ENCODE results near the gene FAU.
A peak's percentile ranks its signal among the peaks of the same experiment; 100 is the strongest.

The FAU gene

DNA sequence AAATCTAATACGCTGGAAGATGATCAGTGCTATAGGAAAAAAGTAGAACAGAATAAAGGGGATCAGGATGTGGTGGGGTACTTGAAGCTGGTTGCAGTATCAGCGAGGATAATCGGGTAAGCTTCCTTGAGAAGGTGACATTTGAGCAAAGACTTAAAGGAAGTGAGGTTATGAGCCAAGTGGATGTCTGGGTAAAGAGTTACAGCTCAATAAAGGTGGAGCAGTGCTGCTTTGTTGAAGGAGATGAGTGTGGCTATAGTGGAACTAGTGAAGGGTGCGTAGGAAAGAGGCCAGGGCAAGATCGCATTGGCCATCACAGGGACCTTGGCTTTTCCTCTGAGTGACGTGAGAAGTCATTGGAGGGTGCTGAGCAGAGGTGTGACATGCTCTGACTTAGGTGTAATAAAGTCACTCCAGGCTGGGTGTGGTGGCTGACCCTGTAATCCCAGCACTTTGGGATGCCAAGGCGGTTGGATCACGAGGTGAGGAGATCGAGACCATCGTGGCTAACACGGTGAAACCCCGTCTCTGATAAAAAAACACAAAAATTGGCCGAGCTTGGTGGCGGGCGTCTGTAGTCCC, 14.7 kb upstream of the FAU start:
- DNase-seq (ENCODE audit: extremely low read depth in 1 of 2, low read depth in 1 of 2): no peak

DNA sequence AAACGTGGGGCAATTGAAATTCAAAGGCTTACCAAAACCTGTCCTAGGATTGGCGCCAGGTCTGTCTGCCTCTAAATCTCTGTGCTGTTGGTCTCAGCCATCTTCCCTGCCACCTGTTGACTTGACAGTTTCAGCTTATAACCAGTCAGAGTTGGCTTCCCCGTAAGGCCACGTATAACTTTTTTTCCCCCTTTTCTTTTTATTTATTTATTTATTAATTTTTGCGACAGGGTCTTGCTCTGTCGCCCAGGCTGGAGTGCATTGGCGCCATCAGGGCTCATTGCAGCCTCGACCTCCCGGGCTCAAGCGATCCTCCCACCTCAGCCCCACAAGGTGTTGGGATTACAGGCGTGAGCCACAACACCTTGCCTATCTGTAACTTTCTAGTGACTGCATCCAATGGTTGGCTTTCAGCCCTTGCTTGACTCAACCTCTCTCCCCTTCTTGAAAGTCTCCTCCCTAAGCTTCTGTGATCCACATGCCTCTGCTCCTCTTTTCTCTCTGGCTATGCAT, 13.8 kb upstream of the FAU start:
- DNase-seq (ENCODE audit: extremely low read depth in 1 of 2, low read depth in 1 of 2): no peak

DNA sequence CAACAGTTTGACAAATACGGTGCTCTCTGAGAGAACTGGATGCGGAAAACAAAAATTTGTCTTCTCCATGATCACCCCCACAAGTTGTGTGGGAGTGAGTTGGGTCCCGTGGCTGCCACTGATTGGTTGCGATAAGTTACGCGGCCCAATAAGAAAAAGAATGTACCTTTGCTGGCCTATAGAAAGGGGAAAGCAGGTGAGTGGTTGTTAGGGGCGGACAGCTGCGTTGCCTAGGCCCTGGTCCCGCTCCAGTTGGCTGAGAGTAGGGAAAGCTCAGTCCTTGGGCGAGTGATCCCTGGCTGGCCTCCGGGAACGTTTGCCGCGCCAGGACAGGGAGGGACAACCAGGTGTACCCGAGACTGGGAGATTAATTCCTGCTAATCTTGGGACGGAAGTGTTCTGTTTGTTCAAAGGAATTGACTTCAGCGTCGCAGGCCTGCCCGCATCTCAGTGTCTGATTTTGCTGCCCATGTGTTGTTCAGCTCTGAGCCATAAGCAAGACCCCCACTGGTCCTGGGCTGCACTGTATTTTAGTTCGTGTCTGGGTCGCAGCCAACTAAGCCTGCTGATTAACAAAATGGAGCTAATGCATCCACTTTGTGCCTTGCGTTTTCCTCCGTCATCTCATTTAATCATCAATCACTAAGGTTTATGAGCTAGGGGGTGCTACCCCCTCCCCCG, 13.2 kb upstream of the FAU start:
- DNase-seq (ENCODE audit: extremely low read depth in 1 of 2, low read depth in 1 of 2): peak in 1 of 2 donors; percentile 78

DNA sequence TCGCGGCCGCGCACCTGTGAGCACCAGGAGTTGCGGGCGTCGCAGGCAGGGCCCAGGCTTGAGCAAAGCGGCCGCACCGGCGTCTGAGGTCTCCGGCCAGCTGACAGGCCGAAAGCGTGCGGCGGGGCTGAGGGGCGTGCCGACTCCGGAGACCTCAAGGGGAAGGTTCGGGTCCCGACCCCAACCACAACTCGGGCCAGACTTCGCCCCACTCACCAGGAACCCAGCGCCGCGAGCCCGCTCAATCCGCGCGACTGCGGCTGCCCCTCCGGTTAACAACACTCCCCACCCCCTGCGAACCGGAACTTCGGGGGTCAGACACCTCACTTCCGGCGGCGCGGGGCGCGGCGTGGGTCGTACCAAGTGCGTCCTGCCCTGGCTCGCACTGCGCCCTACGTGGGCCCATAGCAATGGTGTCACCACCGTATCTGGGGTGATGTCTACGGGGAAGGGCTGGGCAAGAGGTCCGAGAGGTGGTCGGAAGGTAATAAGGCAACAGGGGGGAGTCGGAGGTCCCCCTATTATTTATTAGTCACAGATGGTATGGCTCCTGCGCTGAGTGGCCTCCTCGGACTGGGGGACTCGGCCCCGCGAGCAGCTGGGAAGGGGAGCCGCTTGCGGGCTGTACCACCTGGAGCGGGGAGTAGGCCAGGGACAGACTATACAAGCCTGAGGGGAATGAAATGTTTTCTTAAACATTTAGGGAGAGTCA, 12.5 kb upstream of the FAU start, which contains the start of gene SYVN1:
TSS of gene SYVN1 (minus strand) at position 280 of the 712 bp plus-strand sequence. CDS start 918 bp downstream, outside the sequence.
- DNase-seq (ENCODE audit: extremely low read depth in 1 of 2, low read depth in 1 of 2): peak; percentile 82

DNA sequence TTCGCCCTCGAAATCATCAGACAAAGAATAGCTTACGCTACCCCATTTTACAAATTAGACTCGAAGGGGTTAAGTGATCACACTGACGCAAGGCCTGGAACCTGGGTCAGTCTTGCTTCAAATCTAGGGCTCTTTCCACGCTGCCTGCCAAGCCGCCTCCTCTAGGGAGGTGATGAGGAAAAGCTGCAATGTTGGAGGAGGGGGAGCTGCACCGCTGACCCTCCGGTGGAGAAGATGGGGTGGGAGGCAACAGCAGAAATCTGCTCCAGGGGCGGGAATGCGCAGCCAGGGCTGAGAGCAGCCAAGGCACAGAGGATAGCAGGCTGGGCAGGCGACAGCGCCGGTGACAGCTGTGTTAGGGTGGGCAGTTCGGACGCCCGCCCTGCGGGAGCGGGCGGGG, 11.8 kb upstream of the FAU start:
- DNase-seq (ENCODE audit: extremely low read depth in 1 of 2, low read depth in 1 of 2): no peak

DNA sequence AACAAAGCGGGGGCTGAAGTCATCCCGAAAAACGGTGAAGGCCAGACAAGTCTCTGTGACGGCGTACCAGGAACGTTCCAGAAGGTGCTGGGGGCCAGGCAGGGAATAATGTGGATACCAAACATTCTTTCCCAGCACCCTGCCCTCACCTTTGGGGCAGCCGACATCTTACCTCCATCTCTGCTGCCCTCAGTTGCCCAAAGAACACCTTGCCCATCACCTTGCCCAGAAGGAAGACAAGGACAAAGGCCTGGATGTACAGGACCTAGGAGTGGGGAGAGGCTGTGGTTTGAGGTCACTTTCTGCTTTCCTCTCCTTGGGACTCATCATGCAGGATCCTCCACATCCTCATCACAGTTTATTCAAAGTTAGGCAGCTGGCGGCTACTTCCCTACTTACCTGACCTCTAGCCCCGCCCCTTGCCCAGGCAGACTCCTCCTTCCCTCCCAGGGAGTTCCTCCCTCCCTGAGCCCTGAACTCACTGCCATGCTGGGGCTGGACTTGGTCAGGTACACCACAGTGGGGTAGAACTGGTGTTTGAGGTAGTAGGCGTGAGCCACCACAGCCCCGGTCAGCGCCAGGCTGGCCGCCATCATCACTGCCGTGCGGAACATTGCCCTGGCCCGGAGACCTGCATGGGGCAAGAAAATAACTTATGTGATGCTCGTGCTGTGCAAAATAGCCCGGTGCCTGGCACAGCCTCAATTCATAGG, 11.2 kb upstream of the FAU start:
- DNase-seq (ENCODE audit: extremely low read depth in 1 of 2, low read depth in 1 of 2): peak in 1 of 2 donors; percentile 62

DNA sequence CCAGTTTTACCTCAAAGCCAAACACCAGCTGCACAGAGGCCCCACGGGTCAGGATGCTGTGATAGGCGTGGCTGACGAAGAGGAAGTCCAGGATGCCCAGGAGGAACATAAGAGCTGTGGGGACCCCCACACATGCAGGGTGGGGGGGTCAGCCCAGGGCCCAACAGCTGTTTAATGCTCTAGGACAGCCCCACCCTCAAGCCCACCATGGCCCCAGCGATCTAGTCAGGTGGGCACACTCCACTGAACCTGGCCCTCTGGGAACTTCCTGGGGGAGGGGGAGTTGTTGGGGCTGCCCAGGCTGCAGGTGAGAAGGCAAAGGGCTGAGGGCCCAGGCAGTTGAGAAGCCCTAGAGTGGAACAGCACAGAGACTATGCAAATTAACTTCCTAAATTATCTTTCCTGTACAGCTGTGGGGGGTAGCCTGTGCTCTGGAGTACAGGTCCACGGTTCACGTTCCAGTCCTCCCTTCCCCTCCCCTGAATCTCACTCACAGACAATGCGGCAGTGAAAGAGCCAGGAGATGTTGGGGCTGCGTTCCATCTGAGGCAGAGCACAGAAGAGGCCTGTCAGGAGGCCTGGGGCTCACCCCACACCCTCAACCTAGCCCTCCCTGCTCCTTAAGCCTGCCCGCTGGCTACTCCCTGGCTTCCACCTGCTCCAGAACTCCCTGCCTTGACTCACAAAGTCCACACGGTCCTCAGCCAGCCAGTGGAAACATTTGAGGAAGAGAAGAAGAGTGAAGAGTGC, 10.5 kb upstream of the FAU start:
- no peak for DNase-seq (ENCODE audit: extremely low read depth in 1 of 2, low read depth in 1 of 2)

DNA sequence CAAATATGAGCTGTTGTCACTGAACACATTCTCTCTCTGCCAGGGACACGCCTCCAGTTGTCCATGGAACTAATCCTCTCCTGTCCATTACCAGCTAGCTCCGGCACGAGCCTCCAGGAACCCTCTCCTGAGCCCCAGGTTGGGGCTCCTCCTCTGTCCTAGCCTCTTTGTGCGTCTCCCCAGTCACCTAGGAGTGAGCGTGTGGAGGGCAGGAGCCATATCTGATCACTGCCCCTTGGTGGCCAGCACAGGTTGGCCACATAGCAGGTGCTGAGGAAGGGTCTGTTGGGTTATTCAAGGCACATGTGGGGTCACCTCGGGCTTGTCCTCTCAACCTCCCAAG, 9.9 kb upstream of the FAU start:
- no peak for DNase-seq (ENCODE audit: extremely low read depth in 1 of 2, low read depth in 1 of 2)

DNA sequence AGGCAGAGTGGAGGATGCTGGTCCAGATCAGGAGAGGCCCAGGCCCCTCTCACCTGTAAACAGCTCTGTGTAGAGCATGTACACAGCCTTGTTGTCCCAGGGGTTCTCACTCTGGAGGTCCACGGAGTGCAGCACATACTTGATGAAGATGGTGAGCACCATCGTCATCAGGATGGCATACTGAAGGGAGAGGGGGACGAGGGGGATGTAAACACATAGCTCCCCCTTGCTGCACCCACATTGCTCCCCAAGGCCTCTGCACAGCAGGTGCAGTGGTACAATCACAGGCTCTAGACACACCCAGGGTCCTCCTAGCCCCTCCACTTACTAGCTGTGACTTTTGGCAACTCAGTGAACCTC, 9.5 kb upstream of the FAU start:
- no peak for DNase-seq (ENCODE audit: extremely low read depth in 1 of 2, low read depth in 1 of 2)

DNA sequence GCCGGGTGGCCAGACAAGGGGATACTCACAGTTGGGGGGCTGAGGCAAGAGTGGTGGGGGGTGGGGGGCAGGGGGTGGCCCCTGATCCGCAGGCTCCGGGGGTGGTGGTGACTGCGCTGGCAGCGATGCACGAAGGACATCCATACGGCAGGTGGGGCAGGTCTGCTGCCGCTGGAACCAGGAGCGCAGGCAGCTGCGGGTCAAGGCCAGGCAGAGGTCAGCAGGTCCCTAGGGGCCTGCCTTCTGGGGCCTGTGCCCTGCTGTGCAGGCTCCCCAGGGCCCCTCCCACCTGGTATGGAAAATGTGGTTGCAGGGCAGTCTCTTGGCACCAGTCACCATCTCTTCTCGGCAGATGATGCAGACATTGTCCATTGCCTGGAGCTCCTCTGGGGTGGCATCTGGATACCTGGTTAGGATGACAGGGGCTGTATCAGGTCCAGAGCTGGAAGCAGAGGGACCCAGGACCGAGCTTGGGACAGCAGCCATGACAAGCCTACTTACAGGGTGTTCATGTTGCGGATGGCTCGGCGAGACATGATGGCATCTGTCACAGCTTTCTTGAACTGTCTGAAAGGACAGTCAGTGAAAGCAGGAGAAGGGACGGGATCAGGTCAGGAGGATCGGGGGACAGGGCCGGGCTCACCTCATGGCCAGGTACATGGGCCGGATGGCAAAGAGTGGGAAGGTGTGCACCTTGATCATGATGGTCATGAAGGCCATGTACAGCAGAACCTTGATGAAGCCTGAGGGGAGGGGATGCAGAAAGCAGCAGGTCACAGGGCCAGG, 8.9 kb upstream of the FAU start:
- no peak for DNase-seq (ENCODE audit: extremely low read depth in 1 of 2, low read depth in 1 of 2)

DNA sequence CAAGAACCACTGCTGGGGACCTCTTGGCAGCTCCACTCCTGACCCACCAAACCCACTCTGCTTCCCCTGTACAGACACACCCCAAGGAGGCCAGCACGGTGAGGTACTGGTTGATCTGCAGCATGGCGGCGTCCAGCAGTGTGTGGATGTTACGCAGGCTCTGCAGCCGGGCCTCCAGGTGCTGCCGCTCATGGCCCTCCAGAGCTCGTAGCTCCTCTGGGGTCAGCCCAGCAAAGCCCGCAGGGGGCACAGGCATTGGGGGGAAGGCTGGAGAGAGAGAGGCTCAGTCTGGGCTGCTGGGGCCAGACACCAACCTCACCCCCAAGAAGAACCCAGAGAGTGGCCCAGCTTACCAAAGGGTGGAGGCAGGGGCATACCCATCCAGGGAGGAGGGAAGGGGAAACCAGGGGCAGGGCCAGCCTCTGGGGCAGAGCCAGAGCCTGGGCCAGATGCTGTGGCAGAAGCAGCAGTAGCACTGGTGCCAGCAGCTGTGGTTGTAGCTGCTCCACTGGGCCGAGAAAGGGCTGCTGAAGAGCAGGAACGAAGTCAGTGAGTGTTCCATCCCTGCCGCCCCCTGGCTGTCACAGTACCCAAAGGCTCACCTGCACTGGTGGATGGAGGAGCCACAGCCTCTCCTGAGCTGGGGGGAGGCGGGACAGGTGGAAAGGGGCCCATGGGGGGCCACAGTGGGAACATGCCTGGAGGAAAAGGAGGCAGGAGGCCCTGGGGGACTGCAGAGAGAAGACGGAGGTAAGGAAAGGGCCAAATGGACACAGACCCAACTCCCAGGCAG, 7.9 kb upstream of the FAU start:
- no peak for DNase-seq (ENCODE audit: extremely low read depth in 1 of 2, low read depth in 1 of 2)

DNA sequence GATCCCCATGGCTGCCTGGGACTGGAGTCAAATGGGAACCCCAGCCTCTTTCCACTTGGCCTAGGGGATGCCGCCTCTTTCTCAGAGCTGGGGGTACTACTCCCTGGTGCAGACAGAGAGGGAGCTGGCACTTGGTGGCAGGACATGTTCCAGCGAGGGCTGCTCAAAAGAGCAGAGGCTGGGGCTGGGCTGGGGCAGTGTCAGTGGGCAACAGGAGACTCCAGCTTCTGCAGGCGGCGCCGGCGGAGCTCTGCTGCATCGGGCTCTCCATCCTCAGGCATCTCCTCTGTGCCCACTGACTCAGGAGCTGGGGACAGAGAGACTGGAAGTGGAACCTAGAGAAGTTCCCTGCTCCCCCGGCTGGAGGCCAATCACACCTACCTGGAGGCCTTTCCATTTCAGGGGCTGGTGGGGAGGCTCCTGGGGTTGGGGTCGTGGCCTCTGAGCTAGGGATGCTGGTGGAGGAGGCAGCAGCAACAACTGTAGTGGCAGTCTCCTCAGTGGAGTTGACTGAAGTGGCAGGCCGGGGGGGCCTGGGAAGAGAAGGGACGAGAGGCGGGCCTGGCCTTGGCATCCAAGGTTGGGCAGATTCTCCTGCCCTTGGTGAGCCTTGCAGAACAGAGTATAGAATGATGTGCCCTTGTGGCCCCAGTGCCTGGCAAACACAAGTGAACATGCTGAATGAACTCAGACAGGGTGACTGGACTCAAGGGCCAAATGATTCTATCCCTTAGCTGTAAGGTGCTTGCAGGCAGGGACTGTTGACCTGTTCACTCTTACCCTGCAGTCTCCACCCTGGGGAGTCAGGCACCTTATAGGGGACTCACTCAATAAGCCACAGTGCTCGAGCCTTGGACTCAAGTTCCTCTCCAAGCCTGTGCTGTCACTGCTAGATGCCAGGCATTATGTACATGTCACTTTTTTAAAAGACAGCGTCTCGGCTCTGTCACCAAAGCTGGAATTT, 6.5 kb upstream of the FAU start:
- no peak for DNase-seq (ENCODE audit: extremely low read depth in 1 of 2, low read depth in 1 of 2)

DNA sequence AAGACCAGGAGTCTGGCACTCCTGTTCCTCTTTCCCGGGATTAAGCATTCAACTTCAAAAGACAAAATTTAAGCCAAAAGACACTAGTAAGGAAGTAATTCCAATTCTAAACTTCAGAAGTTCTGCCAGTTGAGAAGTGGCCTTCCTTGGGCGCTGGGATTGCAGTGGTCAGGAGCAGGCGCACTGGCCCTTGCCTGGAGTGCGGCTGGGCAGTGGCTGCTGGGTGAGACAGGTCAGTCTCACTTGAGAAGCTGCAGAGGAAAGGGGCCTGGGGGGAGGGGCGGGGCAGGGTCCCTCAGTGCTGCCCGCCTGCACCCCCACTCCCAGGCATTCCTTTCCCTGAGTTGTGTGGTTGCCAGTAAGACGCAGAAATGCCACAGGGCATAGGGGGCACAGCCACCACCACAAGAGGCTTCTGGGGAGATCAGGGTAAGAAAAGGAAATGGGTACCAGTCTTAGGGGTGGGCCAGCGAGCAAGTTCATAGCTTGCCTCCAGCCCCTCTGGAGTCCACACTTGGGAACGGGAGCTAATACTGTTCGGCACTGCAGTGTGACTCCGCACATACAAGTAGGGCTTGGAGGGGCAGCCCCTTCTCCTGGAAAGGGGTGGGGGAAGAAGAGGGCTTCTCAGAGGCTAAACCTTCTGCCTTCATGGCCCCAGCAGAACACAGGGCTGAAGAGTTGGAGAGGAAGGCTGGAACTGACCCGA, 5.7 kb upstream of the FAU start:
- DNase-seq (ENCODE audit: extremely low read depth in 1 of 2, low read depth in 1 of 2): no peak

DNA sequence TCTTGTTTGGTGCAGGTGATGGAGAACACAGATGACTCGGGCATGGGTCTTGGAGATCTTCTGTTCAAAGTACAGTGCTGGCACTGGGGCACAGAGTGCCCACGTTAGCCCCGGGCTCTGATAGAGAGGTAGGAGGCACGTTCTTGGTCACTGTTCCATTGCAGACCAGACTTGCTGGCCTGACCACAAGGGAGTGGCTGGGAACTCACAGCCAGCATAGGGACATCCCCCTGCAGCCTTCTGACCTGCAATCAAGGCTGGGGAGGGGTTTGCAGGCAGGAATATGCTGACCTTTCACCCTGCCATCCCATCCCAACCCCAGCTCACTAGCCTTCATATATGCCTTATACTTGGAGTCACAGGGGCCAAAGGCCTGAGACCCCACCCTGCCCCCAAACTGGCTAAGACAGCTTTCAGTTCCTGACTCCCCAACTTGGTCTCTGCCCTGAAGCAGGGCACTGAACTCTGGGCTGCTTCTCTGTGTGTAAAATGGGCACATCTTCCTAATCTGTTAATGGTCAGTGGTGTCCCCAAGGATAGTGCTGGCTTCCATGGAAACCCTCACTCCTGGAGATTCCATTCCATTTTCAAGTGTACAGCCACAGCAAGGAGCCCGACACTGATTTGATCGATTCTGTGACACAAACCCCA, 4.8 kb upstream of the FAU start:
- no peak for DNase-seq (ENCODE audit: extremely low read depth in 1 of 2, low read depth in 1 of 2)

DNA sequence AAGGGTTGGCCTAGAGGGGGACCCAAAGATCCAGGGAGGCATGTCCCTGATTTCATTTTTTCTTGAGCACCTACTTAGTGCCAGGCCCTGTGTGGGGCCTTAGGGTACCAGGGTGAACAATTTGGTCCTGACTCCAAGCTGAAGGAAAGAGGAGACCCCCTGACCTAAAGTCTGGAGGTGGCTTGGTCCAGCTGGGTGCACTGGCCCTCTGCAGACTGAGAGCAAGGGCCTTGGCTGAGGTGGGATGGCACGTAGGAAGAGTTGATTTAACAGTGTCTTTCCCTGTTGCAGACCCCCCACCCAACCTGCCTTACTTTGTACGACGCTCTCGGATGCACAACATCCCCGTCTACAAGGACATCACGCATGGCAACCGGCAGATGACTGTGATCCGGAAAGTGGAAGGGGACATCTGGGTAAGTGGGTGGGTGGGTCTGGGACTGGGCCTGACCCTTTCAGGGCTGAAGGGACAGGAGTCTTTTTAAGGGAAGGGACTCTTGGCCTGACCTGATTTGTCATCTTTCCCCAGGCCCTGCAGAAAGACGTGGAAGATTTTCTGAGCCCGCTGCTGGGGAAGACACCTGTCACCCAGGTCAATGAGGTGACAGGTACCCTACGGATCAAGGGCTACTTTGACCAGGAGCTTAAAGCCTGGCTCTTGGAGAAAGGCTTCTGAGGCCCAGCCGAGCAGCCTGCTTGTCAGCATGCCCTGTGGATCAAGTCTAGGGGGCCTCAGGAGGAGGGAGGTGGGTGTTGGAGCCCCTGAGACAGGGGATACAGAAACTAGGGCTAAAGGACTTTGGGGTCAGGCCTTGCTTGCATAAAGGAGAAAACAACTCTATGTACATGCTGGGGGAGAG, 3.5 kb upstream of the FAU start:
- no peak for DNase-seq (ENCODE audit: extremely low read depth in 1 of 2, low read depth in 1 of 2)
